Neural crest cell (in vitro differentiated cells): ENCODE results near the gene CSRNP3. TPM values are rescaled to one million over a fixed set of nuclear protein-coding genes. Genes with fewer than 3 reads are reported as not detected.

ENCODE experiments used
- DNase-seq: peaks from one replicate; pipeline ENCODE4 v3.0.0; 2021; ENCODE audit warnings: low read depth, mixed read lengths, low spot score
- H3K27ac Mint-ChIP-seq: one replicate; pipeline ENCODE4 v1.8.0; 2021; ENCODE audit warnings: mild to moderate bottlenecking, mixed read lengths; ENCODE audit not compliant: unreplicated experiment
- H3K27me3 Mint-ChIP-seq: 2 replicates; pipeline ENCODE4 v1.8.0; 2021; ENCODE audit warnings: low read depth, mild to moderate bottlenecking, mixed read lengths
- H3K36me3 Mint-ChIP-seq: 2 replicates; pipeline ENCODE4 v1.8.0; 2021; ENCODE audit warnings: low read depth, mild to moderate bottlenecking, mixed read lengths
- H3K4me1 Mint-ChIP-seq: 2 replicates; pipeline ENCODE4 v1.8.0; 2021; ENCODE audit warnings: mixed read lengths
- H3K4me3 Mint-ChIP-seq: one replicate; pipeline ENCODE4 v1.8.0; 2021; ENCODE audit warnings: mild to moderate bottlenecking, mixed read lengths
- H3K9me3 Mint-ChIP-seq: 2 replicates; pipeline ENCODE4 v1.8.0; 2021; ENCODE audit warnings: mixed read lengths
- CTCF ChIP-seq: fragments of 200-600 bp; sonication (generic); conservative IDR thresholded peaks from 2 replicates; pipeline ENCODE4 v1.5.0; 2021; ENCODE audit warnings: antibody characterized with exemption, mild to moderate bottlenecking
- total RNA-seq: library from RNA; stranded (reverse); gene quantifications from 2 replicates; pipeline ENCODE4 v1.2.1, GENCODE V29; 2021

Gene CSRNP3
- total RNA-seq, 1 donor from 2014 or later = 28.4 TPM

- Mint-ChIP-seq H3K4me1 (peaks cover 15% of the 10 kb centered on the region), H3K36me3 (peaks cover 7% of the 10 kb centered on the region), H3K27ac (no peak overlapping the region), H3K9me3 (peaks cover 2% of the 10 kb centered on the region), H3K4me3 (no peak overlapping the region), H3K27me3 (no peaks in the 10 kb centered on the region)
- no peak for DNase-seq
- TF ChIP-seq CTCF = no peak
These were observed 66.0 kb downstream of the CSRNP3 start for GRCh38 chr2:165535471-165535870.

- no peaks in the 10 kb centered on the region for H3K9me3 Mint-ChIP-seq
- H3K27ac Mint-ChIP-seq = no peak overlapping the region
- H3K27me3 Mint-ChIP-seq = no peaks in the 10 kb centered on the region
- peaks cover 15% of the 10 kb centered on the region for H3K4me1 Mint-ChIP-seq
- peaks cover 2% of the 10 kb centered on the region for H3K36me3 Mint-ChIP-seq
- no peak for TF ChIP-seq CTCF
- no peak overlapping the region for H3K4me3 Mint-ChIP-seq
- no peak for DNase-seq
These were observed 67.5 kb downstream of the CSRNP3 start for GRCh38 chr2:165536851-165537499.

GRCh38 chr2:165539985-165540384, 70.5 kb downstream of the CSRNP3 start:
- no peak for DNase-seq
- Mint-ChIP-seq H3K27ac (no peak overlapping the region), H3K4me3 (no peak overlapping the region), H3K4me1 (peaks cover 15% of the 10 kb centered on the region), H3K36me3 (peaks cover 2% of the 10 kb centered on the region), H3K9me3 (no peaks in the 10 kb centered on the region), H3K27me3 (no peaks in the 10 kb centered on the region)
- TF ChIP-seq CTCF = no peak

- H3K36me3 Mint-ChIP-seq = no peaks in the 10 kb centered on the region
- H3K9me3 Mint-ChIP-seq = no peaks in the 10 kb centered on the region
- H3K27me3 Mint-ChIP-seq = no peaks in the 10 kb centered on the region
- DNase-seq = no peak
- H3K4me1 Mint-ChIP-seq = peaks cover 11% of the 10 kb centered on the region
- TF ChIP-seq CTCF = no peak
- no peak overlapping the region for H3K27ac Mint-ChIP-seq
- no peak overlapping the region for H3K4me3 Mint-ChIP-seq
These were observed 75.4 kb downstream of the CSRNP3 start for GRCh38 chr2:165544897-165545296.

GRCh38 chr2:165547900-165548299, 78.4 kb downstream of the CSRNP3 start:
- TF ChIP-seq CTCF = no peak
- Mint-ChIP-seq H3K9me3 (no peaks in the 10 kb centered on the region), H3K36me3 (no peaks in the 10 kb centered on the region), H3K27ac (no peak overlapping the region), H3K4me1 (peaks cover 23% of the 10 kb centered on the region), H3K27me3 (no peaks in the 10 kb centered on the region), H3K4me3 (no peak overlapping the region)
- DNase-seq = no peak
